GM19468 (cell line): ENCODE data around the gene DOK3.

ENCODE experiments used
- ATAC-seq: cut with Tn5 transposase; IDR thresholded peaks from one replicate; pipeline ENCODE4 v1.9.1; 2021; ENCODE audit warnings: mild to moderate bottlenecking, moderate library complexity, moderate number of reproducible peaks; ENCODE audit not compliant: unreplicated experiment; ENCODE audit errors: extremely low read depth

Gene DOK3

DNA sequence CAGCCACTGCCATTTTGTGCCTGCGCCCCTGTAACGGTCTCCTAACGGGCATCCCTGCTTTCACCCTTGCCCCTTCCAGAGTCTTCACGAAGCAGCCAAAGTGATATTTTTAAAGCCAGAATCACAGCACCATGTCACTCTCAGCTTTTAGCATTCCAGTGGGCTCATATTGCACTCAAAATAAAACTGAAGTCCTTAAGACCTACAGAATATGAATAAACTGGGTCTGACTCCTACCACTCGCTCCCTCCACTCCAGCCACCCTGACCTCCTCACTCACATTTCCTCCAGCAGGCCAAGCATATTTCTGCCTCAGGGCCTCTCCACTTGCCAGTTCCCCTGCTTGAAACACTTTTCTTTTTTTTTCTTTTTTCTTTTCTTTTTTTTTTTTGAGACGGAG is 9.8 kb downstream of the DOK3 start:
- ATAC-seq = no peak

DNA sequence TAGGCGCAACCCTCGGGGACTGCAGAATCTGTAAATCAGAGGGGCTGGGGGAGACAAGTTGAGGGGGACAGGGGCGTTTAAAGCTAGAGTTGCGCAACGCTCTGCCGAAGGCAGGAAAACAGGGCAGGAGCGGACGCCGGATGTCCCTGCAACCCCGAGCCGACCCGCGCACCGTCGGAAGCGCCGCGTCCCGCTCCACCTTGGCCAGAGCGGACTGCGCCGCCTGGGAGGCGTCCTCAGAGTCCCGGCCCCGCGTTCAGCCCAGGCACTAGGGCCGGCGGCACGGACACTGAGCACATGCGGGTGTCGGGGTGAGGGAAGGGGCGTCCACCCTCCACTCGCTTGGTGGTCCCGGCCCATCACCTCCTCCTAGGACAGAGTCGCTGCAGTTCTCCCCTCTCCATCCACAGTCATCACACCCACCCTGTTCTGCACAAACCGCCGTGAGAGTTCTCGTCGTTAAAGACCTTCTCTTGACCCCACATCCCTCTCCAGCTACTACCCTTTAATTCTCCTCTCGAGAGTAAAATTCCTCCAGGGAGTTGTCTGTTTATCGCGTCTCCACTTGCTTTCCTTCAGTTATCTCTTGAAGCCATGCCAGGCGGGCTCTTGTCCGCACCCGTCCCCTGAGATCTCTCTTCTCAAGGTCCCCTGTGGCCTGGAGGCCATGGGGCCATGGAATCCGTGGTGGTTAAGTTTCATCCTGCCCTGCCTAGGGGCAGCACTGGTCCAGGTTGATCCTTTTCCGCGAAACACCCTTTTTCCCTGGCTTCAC is 11.4 kb downstream of the DOK3 start:
- no peak for ATAC-seq

DNA sequence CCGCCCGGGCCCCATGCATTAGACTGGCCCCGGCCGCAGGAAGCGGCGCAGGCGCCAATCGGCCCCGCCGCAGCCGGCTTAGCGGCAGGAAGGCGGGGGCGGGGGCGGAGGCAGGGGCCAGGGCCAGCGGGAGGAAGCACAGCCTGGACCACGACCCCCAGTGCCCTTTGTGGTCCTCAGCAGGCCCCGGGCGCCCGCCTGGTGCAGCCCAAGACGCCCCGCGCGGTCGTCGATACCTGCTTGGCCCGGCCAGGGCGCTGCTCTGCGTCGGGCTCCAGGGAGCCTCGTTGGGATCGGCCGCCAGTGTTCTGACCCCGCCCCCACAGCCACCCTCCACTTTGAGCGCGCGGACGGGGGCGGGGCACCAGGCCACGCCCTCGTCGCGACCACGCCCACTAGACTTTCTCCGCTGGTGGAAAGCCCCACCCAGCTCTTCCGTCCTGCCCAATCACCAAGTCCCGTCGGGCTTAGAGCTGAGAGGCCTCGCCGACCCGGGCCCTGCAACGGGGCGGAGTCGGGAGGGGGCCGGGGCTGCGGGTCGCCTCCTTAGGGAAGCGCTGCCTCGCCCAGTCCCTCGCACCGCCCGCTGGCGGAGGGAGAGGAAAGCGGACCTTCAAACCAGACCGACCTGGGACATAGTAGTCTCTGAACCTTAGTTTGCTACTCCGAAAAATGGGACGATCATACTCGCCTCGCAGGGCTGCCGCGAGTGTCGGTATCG is 12.2 kb downstream of the DOK3 start, which contains the start of gene PDLIM7:
Gene PDLIM7 (minus strand): TSS at position 313 of the 721 bp plus-strand sequence. CDS start 1,092 bp downstream, outside the sequence.
- ATAC-seq = peak; percentile 42

DNA sequence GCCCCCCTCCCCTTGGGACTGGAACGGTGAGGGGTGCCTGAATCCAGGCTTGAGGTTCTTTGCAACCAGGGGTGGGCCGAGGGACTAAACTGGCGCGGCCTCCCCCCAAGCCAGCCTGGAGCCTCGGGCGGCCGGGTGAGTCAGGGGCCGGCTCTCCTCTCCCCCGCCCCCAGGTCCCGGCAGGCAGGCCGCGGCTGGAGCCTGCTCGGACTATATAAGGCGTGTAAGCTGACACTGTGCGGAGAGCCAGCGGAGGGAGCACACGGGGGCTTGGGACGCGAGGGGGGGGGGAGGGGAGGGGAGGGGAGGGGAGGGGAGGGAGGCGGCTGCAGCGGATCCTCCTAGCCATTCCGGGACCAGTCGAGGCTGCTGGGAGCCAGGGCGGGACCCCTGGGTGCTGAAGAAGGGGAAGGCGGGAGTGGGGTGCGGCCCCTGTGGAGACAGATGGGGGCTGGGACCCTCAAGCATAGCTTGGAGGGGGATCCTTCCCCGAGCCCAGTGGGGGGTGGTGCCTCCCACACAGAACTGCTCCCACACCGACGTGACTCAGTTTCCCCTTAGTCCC is 12.8 kb downstream of the DOK3 start:
- ATAC-seq = no peak

DNA sequence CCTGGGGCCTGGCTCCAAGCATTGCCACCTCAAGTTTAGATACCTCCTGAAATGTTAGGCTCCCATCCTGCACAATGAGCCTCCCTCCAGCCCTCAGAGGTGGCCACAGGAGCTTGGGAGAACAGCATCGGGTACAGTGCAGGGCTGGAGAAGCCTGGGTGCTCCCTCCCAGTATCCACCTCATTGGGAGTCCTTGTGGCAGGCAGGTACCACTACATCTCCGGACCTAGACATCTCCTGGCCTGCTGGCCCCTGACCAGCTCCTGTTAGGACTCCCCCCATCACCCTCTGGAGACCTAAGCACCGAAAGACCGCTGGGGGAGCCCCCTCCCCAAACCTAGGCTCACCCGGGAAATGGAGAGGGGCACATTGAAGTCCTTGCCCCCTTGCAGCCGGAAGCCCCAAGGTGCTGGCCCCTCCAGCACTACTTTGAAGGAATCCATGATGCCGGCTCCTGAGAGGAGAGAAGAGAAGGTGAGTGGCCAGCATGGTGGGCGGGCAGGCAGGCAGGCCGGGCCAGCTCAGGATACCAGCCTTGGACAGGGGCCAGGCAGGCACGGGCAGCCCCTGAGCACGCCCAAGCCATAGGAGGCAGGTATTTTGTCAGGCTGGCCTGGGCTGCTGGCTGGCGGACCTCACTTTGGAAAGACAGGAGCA is 13.4 kb downstream of the DOK3 start:
- ATAC-seq = no peak

DNA sequence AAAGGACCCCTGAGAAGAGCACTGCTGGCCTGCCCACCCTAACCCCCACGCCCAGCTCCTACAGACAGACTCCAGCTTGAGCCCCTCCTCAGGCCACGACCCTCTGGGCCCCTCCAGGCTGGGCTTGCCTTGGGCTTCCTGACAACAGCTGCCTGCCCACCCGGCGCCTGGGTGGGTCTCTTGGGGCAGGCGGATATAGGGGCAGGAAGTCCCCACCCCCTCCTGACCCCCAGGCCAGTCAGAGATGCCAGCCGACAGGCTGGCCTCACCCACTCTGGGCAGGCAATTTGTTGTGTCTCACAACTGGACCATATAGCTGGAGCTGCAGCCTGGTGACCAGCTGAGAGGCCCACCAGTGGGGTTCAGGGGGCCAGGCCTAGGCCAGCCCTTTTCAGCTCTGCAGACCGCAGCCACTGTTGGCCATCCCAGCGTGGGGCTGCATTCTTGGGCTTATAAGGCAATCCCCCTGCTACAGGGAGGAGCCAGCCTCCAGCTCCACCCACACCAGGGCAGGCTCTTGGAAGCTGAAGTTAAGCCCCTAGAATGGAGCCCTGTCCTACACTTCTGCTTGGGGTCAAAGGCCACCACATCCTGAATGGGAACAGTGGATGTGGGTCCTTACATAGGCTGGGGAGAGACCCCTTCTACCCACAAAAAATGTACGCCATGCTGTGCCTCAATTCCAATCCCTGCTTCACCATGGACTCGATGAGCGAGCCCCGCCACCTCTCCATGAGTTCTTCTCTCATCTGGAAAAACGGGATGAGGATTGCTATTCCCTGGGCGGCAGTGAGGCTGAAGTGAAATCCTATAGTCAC is 14.2 kb downstream of the DOK3 start:
- ATAC-seq = no peak

DNA sequence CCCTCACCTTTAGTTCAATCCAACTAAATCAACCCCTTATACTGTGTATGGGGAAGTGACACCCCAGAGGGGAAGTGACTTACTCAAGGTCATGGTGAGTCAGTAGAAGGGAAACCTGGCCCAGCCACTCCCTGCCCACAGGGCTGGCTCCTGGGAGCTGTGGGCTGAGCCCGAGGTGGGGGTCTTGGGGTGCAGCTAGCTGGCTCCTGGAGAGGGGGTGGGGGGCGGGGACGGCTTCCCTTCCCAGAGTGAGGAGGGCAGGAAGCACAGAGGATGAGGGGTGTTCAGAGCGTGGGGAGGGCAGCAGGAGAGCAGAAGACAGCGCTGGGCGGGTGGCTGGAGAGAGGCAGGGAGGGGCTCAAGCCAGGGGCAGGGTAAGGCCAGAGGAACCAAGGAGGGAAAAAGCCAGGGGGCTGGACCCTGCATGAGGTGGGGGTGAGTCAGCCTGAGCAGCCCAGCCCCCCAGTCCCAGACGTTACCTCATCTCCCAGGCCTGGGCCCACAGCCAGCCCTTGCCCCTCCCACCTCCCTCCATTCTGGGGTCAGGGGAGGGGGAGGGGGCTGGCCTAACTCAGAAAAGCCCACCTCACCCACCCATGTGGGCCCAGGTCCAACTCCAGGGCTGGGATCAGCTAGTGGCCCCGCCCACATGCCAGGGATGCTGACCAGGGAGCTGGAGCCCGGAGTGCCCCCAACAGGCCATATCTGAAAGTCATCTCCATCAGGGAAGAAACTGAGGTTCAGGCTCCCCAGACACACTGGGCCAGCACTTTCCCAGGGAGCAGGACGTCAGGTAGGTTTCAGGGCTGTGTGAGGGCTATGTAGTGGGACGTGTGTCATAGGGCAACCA is 15.1 kb downstream of the DOK3 start:
- no peak for ATAC-seq

DNA sequence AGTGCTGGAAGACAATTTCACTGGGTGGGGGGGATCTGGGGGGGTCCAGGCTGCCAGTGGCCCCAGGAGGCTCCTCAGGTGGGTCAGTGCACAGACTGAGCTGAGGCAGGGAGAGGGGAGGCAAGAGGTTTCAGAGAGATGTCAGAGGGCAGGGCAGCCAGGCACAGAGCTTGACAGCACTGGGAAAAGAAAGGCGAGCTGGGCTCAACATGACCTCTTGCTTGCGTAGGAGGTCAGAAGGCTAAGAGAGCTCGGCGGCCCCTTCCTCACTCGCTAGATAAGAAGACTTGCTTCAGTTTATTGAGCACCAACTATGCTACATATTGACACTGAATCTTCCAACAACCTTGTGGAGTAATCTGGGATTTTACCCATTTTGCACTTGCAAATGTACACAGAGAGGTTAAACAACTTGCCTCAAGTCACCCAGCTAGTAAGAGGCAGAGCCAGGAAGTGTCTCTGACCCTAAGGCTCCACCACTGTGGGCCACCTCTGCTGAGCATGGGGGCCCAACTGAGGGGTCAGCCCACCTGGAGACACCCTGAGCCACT is 15.8 kb downstream of the DOK3 start:
- ATAC-seq = no peak

DNA sequence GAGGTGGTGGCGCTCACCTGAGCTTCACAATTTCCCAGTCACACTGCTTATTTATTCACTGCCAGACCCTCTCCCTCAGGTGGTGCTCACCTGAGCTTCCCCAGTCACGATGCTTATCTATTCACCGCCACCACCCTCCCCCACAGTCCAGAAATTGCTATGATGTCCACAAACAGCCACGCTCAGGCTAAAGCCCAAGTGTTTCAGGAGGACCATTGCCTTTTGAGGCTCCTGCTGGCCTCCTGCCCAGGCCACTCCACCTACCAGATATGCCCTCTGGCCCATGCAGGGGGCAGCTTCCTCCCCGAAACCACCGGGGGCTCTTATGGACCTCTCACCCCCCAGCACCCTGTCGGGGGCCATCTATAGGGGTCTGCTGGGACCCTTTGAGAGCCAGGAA is 16.8 kb downstream of the DOK3 start:
- no peak for ATAC-seq

DNA sequence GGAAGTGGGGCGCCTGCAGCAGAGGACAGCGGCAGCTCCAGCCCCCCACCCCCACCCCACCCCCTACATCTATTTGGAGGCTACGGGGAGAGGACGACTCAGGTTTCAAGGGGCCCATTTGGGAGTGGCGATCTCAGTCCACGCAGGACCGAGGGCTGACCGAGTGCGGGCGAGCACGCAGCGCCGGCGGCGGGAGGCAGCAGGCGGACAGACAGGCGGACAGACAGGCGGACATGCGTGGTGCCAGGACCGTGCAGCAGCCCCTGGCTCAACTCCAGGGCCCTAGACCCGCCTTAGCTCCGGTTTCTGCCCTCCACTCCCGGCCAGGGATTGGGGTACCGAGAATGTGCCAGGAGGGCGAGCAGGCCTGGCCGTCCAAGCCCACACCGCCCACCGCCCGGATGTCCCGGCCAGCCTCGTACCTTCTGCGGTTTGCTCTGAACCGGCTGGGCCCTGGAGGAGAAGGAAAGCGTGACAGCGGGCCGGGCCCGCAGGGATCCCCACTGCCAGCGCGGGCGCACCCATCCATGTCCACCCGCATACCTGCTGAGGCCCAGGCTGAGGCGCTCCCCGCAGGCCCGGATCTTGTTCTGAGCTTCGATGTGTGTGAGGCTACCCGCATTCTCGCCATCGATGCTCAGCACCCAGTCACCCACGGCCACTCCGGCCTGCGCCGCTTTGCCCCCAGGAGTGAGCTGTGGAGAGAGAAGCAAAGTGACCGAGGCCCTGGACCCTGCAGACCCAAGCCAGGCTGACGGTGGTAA is 17.5 kb downstream of the DOK3 start:
- no peak for ATAC-seq

DNA sequence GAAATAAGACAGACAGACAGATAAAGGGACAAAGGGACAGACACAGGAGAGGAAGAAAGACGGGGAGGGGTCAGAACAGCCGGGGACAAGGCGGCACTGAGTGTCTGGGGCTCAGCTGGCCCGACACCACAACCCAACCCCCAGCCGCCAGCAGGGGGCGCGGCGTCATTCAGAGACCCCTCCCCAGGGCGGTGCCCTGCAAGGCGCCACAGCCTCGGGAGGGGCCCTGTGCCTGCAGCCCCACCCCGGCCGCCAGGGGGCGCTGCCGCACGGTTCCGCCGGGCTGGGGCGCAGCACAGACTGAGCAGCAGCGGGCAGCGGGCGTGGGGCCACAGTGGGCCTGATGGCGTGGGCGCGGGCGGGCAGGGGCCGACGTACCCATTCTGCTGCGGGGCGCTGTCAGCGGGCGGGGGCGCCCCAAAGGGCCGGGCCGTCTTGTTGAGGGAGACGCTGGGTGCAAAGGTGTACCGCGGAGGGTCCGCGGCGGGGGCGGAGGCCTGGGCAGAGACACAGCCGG is 18.1 kb downstream of the DOK3 start:
- no peak for ATAC-seq

DNA sequence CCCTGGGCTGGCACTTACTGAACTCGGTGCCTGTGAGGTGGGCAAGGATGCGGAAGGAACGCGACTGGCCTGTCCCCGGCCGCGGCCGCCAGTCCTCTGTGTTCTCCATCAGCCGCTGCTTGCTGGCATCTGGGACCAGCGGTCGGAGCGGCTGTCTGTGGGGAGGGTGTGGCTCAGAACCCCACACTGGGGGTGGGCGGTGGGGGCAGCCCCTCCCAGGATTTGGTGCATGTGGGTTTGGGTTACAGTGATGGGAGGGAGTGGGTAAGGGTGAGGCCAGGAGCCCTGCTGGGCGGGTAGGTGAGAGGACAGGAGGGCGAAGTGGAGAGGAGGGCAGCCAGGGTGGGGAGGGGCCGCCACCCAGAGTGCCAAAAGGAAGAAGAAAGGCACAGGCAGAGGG is 18.6 kb downstream of the DOK3 start:
- no peak for ATAC-seq

DNA sequence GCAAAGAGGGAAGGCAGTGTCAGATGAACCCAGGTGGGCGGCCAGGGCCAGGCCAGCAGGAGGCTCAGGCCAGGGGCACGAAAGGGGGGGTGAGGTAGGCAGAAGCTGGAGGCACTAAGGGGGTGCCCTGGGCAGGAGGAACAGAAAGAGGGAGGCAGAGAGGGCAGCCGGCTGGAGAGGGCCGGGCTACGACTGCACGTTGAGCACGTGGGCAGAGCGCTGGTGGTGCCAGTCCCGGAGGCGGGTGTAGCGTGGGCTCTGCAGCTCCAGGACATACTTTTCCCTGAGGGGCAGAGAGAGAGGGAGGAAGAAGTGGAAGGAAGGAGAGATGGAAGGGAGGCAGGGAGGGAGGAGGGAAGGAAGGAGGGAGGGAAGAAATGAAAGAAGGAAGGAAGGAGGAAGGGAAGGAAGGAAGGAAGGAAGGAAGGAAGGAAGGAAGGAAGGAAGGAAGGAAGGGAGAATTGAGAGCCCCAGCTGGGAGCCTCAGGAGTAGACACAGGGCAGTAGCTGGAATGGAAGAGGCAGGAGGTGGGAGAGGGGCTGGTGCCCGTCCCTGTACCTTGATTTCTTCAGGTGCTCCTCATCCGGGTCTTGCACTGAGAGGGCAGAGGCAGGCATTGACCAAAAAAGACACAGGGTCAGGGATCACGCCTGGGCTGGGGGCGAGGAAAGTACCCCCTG is 19.2 kb downstream of the DOK3 start:
- ATAC-seq = no peak

DNA sequence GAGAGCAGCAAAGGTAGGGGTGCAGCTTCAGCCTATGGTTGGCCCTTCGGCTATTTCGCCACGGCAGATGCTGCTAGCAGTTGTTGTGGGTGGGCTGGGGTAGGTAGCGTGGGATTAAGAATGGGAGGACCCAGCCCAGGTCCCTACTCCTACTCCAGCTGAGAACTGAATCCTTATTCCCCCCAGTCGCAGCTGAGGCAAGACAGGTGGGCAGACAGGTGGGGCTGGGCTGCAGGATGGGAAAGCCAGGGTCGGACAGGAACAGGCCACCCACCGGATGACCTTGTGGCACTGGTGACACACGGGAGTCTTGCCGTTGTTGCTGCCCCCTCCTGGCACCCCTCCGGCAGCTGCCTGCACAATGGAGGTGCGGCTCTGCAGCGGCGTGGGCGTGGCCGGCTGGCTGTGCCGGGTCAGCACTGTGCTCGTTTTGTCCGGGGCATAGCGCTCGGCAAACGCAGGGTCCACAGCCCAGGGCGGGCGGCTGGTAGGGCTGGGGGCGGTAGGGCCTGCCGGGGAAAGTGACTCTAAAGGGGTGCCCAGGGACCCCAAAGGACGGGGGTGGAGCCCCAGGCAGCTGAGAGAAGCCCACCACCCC is 20.4 kb downstream of the DOK3 start:
- no peak for ATAC-seq

DNA sequence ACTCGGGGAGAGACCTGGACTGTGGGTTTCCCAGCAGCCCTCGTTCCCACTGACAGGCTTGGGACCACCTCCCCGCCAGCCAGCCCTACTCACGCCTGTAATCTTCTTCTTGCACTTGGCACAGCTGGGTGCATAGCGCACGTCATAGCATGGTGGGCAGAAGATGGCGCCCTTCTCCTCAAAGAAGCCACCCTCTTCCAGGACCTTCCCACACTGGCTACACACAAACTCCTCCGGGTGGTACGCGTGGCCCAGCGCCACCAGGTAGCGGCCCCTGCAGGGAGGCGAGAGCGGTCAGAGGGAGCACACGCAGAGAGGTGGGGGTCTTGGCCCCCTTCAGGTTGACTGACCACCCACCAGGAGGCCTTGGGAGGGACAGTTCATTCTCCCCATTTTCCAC is 21.7 kb downstream of the DOK3 start:
- ATAC-seq = no peak

DNA sequence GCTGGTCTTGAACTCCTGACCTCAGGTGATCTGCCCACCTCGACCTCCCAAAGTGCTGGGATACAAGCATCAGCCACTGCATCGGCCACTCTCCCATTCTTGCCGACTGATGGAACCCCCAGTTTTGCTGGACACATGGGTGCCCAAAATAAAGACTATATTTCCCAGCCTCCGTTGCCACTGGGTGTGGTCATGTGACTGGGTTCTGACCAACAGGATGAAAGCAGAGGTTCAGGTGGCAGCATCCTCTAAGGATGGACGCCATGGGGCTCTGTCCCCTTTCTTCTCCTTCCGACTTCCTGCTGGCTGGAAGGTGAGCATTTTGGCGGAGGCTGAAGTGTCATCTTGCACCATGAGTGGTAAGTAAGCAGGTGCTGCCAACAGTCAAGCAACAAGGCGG is 22.5 kb downstream of the DOK3 start:
- ATAC-seq = no peak

DNA sequence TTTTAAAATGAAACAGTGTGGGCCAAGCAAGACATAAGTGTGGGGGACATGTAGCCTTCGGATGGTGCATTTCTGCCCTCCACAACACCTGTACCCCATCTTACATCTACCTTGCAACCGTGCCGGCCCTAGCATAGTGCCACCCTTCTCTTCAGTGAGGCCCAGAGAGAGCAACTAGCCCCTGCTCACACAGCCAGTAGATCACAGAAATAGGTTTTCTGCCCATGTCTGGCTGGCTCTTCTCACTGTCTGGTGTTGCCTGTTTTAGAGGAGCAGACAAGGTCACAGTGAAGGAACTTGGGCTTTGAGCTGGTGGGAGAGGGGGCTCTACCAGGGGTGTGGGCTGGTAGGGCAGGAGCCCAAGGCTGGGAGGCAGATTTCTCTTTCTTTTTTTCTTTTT is 23.4 kb downstream of the DOK3 start:
- ATAC-seq = no peak
